ENCODE results near the gene TCHH.

TCHH gene

DNA sequence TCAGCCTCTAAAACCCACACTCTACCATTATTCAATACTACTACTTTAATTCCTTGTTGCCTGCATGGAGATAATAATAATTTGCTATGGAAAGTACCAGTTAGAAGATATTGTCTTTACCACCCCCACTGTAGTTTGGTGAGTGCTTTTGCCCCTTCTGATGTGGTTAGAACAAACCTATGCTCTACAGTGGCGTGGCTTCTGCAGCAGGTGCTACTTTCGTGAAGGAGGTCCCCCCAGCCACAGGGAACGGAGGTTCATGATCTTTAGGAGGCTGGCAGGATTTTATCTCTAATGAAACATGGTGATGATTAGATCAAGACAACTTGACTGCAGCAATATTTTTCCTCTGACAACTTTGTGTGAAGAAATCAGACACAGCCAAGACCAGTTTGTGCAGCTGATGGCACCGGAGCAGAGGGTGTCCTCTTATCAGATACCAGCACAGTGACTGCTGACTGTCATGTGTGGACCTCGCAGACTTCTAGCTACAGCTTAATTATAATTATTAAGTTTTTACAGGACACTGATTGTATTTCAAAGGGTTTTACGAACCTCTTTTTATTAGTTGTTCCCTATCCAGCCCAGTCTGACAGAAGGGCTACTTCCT, 10.7 kb upstream of the TCHH start:
- Histone ChIP-seq H3K4me1 (ENCODE audit: control insufficient read depth in 1 of 2, insufficient read depth in 1 of 2, low read depth in 1 of 2, low read length in 1 of 2) (no peaks in the 10 kb centered on the region), H3K27me3 (peaks cover 91% of the 10 kb centered on the region), H3K36me3 (no peaks in the 10 kb centered on the region), H3K27ac (no peak overlapping the region), H3K9me3 (no peaks in the 10 kb centered on the region), H3K4me3 (ENCODE audit: low read depth in 1 of 2, low read length in 1 of 2) (no peak overlapping the region)
- TF ChIP-seq, protein P1, sequence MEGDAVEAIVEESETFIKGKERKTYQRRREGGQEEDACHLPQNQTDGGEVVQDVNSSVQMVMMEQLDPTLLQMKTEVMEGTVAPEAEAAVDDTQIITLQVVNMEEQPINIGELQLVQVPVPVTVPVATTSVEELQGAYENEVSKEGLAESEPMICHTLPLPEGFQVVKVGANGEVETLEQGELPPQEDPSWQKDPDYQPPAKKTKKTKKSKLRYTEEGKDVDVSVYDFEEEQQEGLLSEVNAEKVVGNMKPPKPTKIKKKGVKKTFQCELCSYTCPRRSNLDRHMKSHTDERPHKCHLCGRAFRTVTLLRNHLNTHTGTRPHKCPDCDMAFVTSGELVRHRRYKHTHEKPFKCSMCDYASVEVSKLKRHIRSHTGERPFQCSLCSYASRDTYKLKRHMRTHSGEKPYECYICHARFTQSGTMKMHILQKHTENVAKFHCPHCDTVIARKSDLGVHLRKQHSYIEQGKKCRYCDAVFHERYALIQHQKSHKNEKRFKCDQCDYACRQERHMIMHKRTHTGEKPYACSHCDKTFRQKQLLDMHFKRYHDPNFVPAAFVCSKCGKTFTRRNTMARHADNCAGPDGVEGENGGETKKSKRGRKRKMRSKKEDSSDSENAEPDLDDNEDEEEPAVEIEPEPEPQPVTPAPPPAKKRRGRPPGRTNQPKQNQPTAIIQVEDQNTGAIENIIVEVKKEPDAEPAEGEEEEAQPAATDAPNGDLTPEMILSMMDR (IDR thresholded peaks at IDR 0.05): no peak

DNA sequence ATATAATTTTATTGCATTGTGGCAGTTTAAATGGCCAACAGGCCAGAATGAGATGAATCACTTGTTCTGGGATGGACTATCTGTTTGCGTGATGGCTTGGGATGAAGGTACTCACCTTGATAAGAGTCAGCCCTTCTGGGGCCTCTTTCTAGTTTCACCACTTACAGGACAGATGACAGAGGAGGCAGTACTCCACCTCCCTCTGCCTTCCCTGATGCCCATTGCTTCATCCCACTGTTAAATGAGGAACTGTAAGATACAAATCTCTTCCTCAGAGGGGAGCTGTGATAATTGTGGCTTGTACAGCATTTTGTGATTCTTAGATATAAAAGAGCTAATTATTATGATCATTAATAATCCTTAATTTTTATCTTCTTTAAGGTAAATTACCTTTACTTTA, 3.7 kb upstream of the TCHH start:
- Histone ChIP-seq H3K27me3 (peaks cover 99% of the 10 kb centered on the region), H3K27ac (no peak overlapping the region), H3K4me1 (ENCODE audit: control insufficient read depth in 1 of 2, insufficient read depth in 1 of 2, low read depth in 1 of 2, low read length in 1 of 2) (no peaks in the 10 kb centered on the region), H3K4me3 (ENCODE audit: low read depth in 1 of 2, low read length in 1 of 2) (no peak overlapping the region), H3K9me3 (no peaks in the 10 kb centered on the region), H3K36me3 (no peaks in the 10 kb centered on the region)
- TF ChIP-seq, protein P1 (IDR thresholded peaks at IDR 0.05): no peak

DNA sequence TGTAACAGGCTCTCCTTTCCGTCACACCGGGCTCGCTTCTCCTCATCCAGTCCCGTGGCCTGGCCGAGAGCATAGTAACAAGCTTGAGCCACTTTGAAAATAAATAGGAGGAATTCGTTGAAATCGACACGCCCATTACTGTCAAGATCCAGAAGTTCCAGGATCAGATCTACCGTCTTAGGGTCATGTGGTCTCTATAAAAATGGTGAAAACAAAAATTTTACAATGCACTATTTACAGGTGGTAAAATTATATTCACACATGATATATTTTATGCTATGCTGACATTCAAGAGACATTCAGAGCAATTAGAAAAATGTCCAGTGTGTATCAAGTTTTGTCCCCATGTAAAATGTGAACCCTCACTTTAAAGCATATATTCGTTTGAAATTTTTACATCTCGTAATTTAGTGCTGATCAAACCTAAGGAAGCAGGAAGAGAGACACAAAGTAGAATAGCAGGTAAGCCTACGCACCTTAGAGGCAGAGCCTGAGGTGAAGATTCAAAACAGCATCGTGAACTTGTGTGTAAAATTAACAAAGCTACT, 2.3 kb downstream of the TCHH start:
- Histone ChIP-seq H3K36me3 (no peaks in the 10 kb centered on the region), H3K27ac (no peak overlapping the region), H3K27me3 (peaks cover 100% of the 10 kb centered on the region), H3K4me1 (ENCODE audit: control insufficient read depth in 1 of 2, insufficient read depth in 1 of 2, low read depth in 1 of 2, low read length in 1 of 2) (peaks cover 40 to 42% of the 10 kb centered on the region in 2 experiments), H3K9me3 (no peaks in the 10 kb centered on the region), H3K4me3 (ENCODE audit: low read depth in 1 of 2, low read length in 1 of 2) (no peak overlapping the region)
- TF ChIP-seq, protein P1 (IDR thresholded peaks at IDR 0.05): no peak

GRCh38 chr1:152112101-152112884, 3.0 kb downstream of the TCHH start:
- peaks cover 100% of the 10 kb centered on the region for H3K27me3 ChIP-seq
- TF ChIP-seq, protein P1 (IDR thresholded peaks at IDR 0.05): no peak
- H3K27ac ChIP-seq: no peak overlapping the region
- H3K9me3 ChIP-seq: no peaks in the 10 kb centered on the region
- H3K36me3 ChIP-seq: no peaks in the 10 kb centered on the region
- H3K4me1 ChIP-seq (ENCODE audit: control insufficient read depth in 1 of 2, insufficient read depth in 1 of 2, low read depth in 1 of 2, low read length in 1 of 2): peaks cover 45 to 47% of the 10 kb centered on the region in 2 experiments
- H3K4me3 ChIP-seq (ENCODE audit: low read depth in 1 of 2, low read length in 1 of 2): peak overlapping the region in 1 of 2 experiments; percentile 12

DNA sequence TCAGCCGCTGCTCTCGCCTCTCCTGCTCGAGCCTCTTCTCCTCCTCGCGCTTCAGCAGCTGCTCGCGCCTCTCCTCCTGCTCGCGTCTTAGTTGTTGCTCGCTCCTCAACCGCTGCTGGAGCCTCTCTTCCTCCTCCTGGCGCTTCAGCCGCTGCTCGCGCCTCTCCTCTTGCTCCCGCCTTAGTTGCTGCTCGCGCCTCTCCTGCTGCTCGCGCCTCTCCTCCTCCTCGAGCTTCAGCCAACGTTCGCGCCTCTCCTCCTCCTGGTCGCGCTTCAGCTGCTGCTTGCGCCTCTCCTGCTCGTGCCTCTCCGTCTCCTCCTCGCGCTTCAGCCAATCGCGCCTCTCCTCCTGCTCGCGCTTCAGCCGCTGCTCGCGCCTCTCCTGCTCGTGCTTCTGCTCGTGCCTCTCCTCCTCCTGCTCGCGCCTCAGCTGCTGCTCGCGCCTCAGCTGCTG, 3.7 kb downstream of the TCHH start:
- Histone ChIP-seq H3K27ac (no peak overlapping the region), H3K9me3 (no peaks in the 10 kb centered on the region), H3K4me1 (ENCODE audit: control insufficient read depth in 1 of 2, insufficient read depth in 1 of 2, low read depth in 1 of 2, low read length in 1 of 2) (peaks cover 45 to 49% of the 10 kb centered on the region in 2 experiments), H3K36me3 (no peaks in the 10 kb centered on the region), H3K27me3 (peaks cover 100% of the 10 kb centered on the region), H3K4me3 (ENCODE audit: low read depth in 1 of 2, low read length in 1 of 2) (peak overlapping the region; percentile 23 to 47)
- TF ChIP-seq, protein P1 (IDR thresholded peaks at IDR 0.05): no peak
